HEK293 (cell line): ENCODE measurements around the gene CENPB.

Experiments used
- CTCF ChIA-PET: fragments of 350-600 bp; formaldehyde crosslinking; extraction: SDS; loops from one replicate; lab custom pipeline; 2021; ENCODE audit warnings: antibody characterized with exemption; lab: Yijun Ruan, JAX
- POLR2A ChIA-PET: fragments of 300-600 bp; formaldehyde crosslinking; extraction: SDS; loops from one replicate; lab custom pipeline; 2020; ENCODE audit warnings: antibody characterized with exemption, inconsistent platforms; lab: Yijun Ruan, JAX
- H3K27ac ChIP-seq: fragments of 200-500 bp; sonication (Bioruptor generic); 2 replicates; pipeline ENCODE4 v1.5.1; 2014; ENCODE audit warnings: low read depth, low read length, control low read depth, inconsistent platforms; ENCODE audit errors: extremely low read depth
- H3K36me3 ChIP-seq, 2 experiments: fragments of 200-500 bp in 1 of 2; sonication (Bioruptor generic) in 1 of 2; 1 replicate in 1 of 2; 2 replicates in 1 of 2; pipeline ENCODE4 v1.5.1; 2014 to 2017; ENCODE audit warnings: inconsistent platforms in 2 of 2, low read length in 2 of 2; ENCODE audit not compliant: control insufficient read depth in 2 of 2, insufficient read depth in 1 of 2
- H3K4me1 ChIP-seq: fragments of 200-500 bp; sonication (Bioruptor generic); 2 replicates; pipeline ENCODE4 v1.5.1; 2014; ENCODE audit warnings: mild to moderate bottlenecking, low read length, inconsistent platforms; ENCODE audit not compliant: control insufficient read depth, insufficient read depth
- H3K4me3 ChIP-seq: 2 replicates; pipeline ENCODE4 v1.5.1; 2011; ENCODE audit warnings: low read depth, mild to moderate bottlenecking, control low read depth, low read length, moderate library complexity
- H3K9me3 ChIP-seq: fragments of 200-500 bp; sonication (Bioruptor generic); 2 replicates; pipeline ENCODE4 v1.5.1; 2014; ENCODE audit warnings: low read depth, low read length, inconsistent platforms; ENCODE audit not compliant: control insufficient read depth, insufficient read depth
- GLIS1 ChIP-seq: fragments of 450-650 bp; formaldehyde crosslinking; IDR thresholded peaks from 2 replicates; pipeline ENCODE4 v1.5.1; 2016; ENCODE audit warnings: missing biosample characterization, missing genetic modification characterization
- KLF9 ChIP-seq: fragments of 450-650 bp; formaldehyde crosslinking; IDR thresholded peaks from 2 replicates; pipeline ENCODE4 v1.5.1; 2016; ENCODE audit warnings: missing biosample characterization, missing genetic modification characterization, low read depth
- SCRT2 ChIP-seq: fragments of 450-650 bp; formaldehyde crosslinking; IDR thresholded peaks from 2 replicates; pipeline ENCODE4 v1.5.1; 2016; ENCODE audit warnings: missing biosample characterization, missing genetic modification characterization
- TCF7L2 ChIP-seq: IDR thresholded peaks from 2 replicates; pipeline ENCODE4 v1.6.1; 2011; ENCODE audit warnings: low read depth, mild to moderate bottlenecking, inconsistent platforms, low read length, moderate library complexity, borderline replicate concordance
- ZBTB17 ChIP-seq: fragments of 450-650 bp; formaldehyde crosslinking; IDR thresholded peaks from 2 replicates; pipeline ENCODE4 v1.5.1; 2016; ENCODE audit warnings: missing biosample characterization, missing genetic modification characterization
- ZFHX2 ChIP-seq: fragments of 450-650 bp; formaldehyde crosslinking; conservative IDR thresholded peaks from 2 replicates; pipeline ENCODE4 v1.5.1; 2016; ENCODE audit warnings: missing biosample characterization, missing genetic modification characterization
- ZFP37 ChIP-seq: fragments of 450-650 bp; formaldehyde crosslinking; IDR thresholded peaks from 2 replicates; pipeline ENCODE4 v1.5.1; 2016; ENCODE audit warnings: missing biosample characterization, missing genetic modification characterization
- ZNF341 ChIP-seq: fragments of 450-650 bp; formaldehyde crosslinking; IDR thresholded peaks from 2 replicates; pipeline ENCODE4; 2016; ENCODE audit warnings: low read depth, missing biosample characterization, missing genetic modification characterization
- ZNF416 ChIP-seq: fragments of 450-650 bp; formaldehyde crosslinking; IDR thresholded peaks from 2 replicates; pipeline ENCODE4 v1.5.1; 2016; ENCODE audit warnings: missing biosample characterization, missing genetic modification characterization
- ZNF521 ChIP-seq: fragments of 450-650 bp; formaldehyde crosslinking; IDR thresholded peaks from 2 replicates; pipeline ENCODE4 v1.5.1; 2017; ENCODE audit warnings: missing biosample characterization, mild to moderate bottlenecking, missing genetic modification characterization
- ZNF530 ChIP-seq: fragments of 450-650 bp; formaldehyde crosslinking; IDR thresholded peaks from 2 replicates; pipeline ENCODE4 v1.5.1; 2016; ENCODE audit warnings: low read depth, missing biosample characterization, missing genetic modification characterization
- ZNF610 ChIP-seq: fragments of 450-650 bp; formaldehyde crosslinking; IDR thresholded peaks from 2 replicates; pipeline ENCODE4 v1.5.1; 2016; ENCODE audit warnings: missing biosample characterization, missing genetic modification characterization, borderline replicate concordance
- ZNF747 ChIP-seq: fragments of 450-650 bp; formaldehyde crosslinking; IDR thresholded peaks from 2 replicates; pipeline ENCODE4 v1.5.1; 2016; ENCODE audit warnings: missing biosample characterization, missing genetic modification characterization
- ZNF776 ChIP-seq: fragments of 450-650 bp; formaldehyde crosslinking; IDR thresholded peaks from 2 replicates; pipeline ENCODE4 v1.5.0; 2017; ENCODE audit warnings: missing biosample characterization, missing genetic modification characterization, borderline replicate concordance
- ZSCAN30 ChIP-seq: fragments of 450-650 bp; IDR thresholded peaks from 2 replicates; pipeline ENCODE4 v1.5.1; 2018; ENCODE audit warnings: missing biosample characterization, mild to moderate bottlenecking, missing genetic modification characterization, moderate library complexity
- TF ChIP-seq, protein P1 (sequence below): fragments of 450-650 bp; formaldehyde crosslinking; IDR thresholded peaks from 2 replicates; pipeline ENCODE4 v1.5.1; 2016; ENCODE audit warnings: missing biosample characterization, missing genetic modification characterization
- TF ChIP-seq, protein P2 (sequence below): fragments of 450-650 bp; formaldehyde crosslinking; IDR thresholded peaks from 2 replicates; pipeline ENCODE4 v1.5.1; 2016; ENCODE audit warnings: missing biosample characterization, missing genetic modification characterization
- TF ChIP-seq, protein P3 (sequence below): fragments of 450-650 bp; formaldehyde crosslinking; IDR thresholded peaks from 2 replicates; pipeline ENCODE4 v1.5.1; 2017; ENCODE audit warnings: missing biosample characterization, missing genetic modification characterization
- TF ChIP-seq, protein P4 (sequence below): fragments of 450-650 bp; formaldehyde crosslinking; IDR thresholded peaks from 2 replicates; pipeline ENCODE4 v1.5.1; 2016; ENCODE audit warnings: missing biosample characterization, missing genetic modification characterization
- TF ChIP-seq, protein P5 (sequence below): fragments of 450-650 bp; formaldehyde crosslinking; optimal IDR thresholded peaks from 2 replicates; pipeline ENCODE3; 2016; ENCODE audit warnings: missing biosample characterization, mild to moderate bottlenecking, missing genetic modification characterization

Gene CENPB

DNA sequence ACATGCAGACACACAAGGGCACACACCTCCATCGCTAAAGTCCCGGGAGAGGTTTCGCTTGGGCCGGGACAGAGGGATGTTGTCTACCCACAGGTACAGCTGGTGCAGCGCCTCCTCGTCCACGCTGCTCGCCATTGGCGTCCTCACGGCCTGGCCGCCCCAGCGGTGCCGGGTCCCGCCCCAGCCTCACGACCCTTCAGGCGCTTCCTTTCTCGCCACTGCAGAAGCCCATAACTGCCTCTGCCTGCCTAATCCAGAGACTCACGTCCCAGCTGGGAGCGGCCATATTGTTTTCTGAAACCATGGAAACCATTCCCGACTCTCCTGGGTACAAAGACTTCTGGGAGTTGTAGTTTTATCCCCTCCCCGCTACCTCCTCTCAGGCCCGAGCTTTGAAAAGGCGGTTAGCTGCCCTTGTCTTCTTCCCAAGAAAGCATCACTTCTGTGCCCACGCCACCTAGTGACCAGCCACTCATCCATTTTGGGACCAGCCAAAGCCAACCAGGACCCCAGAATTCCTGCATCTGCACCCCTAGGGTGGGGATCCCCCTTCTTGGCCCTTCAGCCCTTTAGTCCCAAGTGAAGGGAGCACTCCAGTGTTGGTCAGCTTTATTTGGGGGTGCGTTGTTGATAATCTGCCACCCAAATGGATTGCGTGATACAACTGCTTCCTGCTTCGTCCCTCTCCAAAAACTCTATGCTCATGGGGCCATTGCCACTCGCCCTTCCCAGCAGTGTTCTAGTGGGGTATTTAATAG is 5.2 kb downstream of the CENPB start, which contains the start of gene SPEF1 (continued):
- TF ChIP-seq, protein P1, sequence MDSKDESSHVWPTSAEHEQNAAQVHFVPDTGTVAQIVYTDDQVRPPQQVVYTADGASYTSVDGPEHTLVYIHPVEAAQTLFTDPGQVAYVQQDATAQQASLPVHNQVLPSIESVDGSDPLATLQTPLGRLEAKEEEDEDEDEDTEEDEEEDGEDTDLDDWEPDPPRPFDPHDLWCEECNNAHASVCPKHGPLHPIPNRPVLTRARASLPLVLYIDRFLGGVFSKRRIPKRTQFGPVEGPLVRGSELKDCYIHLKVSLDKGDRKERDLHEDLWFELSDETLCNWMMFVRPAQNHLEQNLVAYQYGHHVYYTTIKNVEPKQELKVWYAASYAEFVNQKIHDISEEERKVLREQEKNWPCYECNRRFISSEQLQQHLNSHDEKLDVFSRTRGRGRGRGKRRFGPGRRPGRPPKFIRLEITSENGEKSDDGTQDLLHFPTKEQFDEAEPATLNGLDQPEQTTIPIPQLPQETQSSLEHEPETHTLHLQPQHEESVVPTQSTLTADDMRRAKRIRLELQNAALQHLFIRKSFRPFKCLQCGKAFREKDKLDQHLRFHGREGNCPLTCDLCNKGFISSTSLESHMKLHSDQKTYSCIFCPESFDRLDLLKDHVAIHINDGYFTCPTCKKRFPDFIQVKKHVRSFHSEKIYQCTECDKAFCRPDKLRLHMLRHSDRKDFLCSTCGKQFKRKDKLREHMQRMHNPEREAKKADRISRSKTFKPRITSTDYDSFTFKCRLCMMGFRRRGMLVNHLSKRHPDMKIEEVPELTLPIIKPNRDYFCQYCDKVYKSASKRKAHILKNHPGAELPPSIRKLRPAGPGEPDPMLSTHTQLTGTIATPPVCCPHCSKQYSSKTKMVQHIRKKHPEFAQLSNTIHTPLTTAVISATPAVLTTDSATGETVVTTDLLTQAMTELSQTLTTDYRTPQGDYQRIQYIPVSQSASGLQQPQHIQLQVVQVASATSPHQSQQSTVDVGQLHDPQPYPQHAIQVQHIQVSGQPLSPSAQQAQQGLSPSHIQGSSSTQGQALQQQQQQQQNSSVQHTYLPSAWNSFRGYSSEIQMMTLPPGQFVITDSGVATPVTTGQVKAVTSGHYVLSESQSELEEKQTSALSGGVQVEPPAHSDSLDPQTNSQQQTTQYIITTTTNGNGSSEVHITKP (tag by site-specific recombination), result peak; percentile 23; the same call in 1 of the 2 replicates
- TF ChIP-seq, protein P2, sequence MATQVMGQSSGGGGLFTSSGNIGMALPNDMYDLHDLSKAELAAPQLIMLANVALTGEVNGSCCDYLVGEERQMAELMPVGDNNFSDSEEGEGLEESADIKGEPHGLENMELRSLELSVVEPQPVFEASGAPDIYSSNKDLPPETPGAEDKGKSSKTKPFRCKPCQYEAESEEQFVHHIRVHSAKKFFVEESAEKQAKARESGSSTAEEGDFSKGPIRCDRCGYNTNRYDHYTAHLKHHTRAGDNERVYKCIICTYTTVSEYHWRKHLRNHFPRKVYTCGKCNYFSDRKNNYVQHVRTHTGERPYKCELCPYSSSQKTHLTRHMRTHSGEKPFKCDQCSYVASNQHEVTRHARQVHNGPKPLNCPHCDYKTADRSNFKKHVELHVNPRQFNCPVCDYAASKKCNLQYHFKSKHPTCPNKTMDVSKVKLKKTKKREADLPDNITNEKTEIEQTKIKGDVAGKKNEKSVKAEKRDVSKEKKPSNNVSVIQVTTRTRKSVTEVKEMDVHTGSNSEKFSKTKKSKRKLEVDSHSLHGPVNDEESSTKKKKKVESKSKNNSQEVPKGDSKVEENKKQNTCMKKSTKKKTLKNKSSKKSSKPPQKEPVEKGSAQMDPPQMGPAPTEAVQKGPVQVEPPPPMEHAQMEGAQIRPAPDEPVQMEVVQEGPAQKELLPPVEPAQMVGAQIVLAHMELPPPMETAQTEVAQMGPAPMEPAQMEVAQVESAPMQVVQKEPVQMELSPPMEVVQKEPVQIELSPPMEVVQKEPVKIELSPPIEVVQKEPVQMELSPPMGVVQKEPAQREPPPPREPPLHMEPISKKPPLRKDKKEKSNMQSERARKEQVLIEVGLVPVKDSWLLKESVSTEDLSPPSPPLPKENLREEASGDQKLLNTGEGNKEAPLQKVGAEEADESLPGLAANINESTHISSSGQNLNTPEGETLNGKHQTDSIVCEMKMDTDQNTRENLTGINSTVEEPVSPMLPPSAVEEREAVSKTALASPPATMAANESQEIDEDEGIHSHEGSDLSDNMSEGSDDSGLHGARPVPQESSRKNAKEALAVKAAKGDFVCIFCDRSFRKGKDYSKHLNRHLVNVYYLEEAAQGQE (tag by site-specific recombination), result no peak
- TF ChIP-seq, protein P3, sequence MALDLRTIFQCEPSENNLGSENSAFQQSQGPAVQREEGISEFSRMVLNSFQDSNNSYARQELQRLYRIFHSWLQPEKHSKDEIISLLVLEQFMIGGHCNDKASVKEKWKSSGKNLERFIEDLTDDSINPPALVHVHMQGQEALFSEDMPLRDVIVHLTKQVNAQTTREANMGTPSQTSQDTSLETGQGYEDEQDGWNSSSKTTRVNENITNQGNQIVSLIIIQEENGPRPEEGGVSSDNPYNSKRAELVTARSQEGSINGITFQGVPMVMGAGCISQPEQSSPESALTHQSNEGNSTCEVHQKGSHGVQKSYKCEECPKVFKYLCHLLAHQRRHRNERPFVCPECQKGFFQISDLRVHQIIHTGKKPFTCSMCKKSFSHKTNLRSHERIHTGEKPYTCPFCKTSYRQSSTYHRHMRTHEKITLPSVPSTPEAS, result 0 out of 2 replicates have a peak, but pooled peaks have one; percentile 24
- peak; percentile 63 for TF ChIP-seq ZSCAN30 (tag by site-specific recombination)
- no peak for TF ChIP-seq TCF7L2

DNA sequence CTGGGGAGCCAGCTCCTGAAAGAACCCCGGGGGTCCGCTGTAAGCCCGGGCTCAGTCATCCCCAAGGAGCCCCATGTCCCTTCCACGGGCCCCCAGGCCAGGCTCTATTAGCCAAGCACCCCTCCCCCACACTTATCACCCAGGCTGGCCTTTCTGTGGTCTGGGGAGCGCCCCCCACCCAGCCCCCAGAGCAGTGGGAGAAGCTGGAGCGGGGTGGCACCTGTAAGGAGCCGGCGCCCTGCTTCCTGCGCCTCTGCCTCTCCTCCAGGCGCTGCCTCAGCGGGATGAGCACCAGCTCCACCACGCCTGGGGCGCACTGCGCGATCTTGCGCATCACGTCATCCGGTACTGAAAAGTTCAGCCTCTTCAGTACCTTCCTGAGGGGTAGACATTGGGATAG is 7.6 kb downstream of the CENPB start:
- no peak overlapping the region for H3K4me3 ChIP-seq

DNA sequence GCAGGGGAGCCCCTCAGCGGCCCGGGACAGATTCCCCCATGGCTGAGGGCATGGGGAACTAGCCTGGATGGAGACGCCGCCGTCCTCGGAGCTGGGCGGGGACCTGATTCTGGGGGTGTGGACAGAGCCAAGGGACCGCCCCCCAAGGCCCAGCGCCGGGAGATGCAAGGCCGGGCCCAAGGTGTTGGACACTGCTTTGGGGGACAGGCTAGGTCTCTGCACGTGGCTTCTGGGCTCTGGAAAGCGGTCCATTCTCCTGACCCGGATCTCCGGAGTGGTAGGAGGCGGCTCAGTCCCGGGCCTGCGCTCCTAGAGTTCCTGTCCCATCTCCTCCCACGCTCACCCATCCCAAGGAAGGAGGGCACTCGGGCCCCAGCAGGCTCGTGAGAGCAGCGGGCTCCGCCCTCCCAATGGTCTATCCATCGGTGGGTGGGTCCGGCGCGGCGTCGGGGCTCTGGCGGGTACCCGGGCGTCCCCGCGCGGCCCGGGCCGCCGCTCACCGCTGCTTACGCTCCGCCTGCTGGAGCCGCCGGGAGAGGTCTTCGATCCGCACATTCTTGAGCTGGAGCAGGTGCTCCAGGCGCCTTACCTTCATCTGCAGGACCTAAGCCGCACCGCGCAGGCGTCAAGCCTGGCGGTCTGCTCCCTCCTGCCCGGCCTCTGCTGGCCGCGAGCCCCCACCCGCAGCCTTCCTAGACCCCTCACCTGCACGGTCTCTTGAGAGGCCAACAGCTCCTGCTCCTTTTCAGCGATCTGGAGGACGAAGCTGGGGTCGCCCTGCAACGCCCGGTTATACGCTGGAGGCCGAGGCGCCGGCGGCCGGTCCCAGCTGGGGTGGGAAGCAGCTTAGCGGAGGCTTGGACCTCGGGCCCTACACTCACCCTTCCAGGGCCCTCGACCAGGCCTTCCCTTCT is 8.6 kb downstream of the CENPB start:
- peak overlapping the region; percentile 25 for H3K4me3 ChIP-seq
- H3K36me3 ChIP-seq, result no peaks in the 10 kb centered on the region; a peak in 1 of 3 replicates
- no peaks in the 10 kb centered on the region for H3K4me1 ChIP-seq
- no peak overlapping the region for H3K27ac ChIP-seq
- POLR2A ChIA-PET, result interaction anchor here (1.1 to 2.9 kb wide), 4 partner anchors 10 to 27 kb away, joined by 3 to 36 read pairs (median 4); partner anchors contain the start of genes ADISSP and CDC25B
- CTCF ChIA-PET, result interaction anchor here (0.6 to 2.9 kb wide), 7 partner anchors 10 to 214 kb away, joined by 3 to 12 read pairs (median 4); partner anchors contain the start of gene ADISSP
- no peaks in the 10 kb centered on the region for H3K9me3 ChIP-seq
- TF ChIP-seq KLF9 (tag by site-specific recombination), result 0 out of 2 replicates have a peak, but pooled peaks have one; percentile 25
- no peak for TF ChIP-seq ZNF416 (tag by site-specific recombination)
- peak; percentile 52 for TF ChIP-seq ZFHX2 (tag by site-specific recombination)
- peak; percentile 39 for TF ChIP-seq ZNF341 (tag by site-specific recombination)
- no peak for TF ChIP-seq ZNF530 (tag by site-specific recombination)
- TF ChIP-seq, protein P4, sequence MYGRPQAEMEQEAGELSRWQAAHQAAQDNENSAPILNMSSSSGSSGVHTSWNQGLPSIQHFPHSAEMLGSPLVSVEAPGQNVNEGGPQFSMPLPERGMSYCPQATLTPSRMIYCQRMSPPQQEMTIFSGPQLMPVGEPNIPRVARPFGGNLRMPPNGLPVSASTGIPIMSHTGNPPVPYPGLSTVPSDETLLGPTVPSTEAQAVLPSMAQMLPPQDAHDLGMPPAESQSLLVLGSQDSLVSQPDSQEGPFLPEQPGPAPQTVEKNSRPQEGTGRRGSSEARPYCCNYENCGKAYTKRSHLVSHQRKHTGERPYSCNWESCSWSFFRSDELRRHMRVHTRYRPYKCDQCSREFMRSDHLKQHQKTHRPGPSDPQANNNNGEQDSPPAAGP (tag by site-specific recombination), result no peak
- TF ChIP-seq, protein P5, sequence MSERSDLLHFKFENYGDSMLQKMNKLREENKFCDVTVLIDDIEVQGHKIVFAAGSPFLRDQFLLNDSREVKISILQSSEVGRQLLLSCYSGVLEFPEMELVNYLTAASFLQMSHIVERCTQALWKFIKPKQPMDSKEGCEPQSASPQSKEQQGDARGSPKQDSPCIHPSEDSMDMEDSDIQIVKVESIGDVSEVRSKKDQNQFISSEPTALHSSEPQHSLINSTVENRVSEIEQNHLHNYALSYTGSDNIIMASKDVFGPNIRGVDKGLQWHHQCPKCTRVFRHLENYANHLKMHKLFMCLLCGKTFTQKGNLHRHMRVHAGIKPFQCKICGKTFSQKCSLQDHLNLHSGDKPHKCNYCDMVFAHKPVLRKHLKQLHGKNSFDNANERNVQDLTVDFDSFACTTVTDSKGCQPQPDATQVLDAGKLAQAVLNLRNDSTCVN (tag by site-specific recombination), result peak; percentile 65
- TF ChIP-seq ZNF776 (tag by site-specific recombination), result no peak
- TF ChIP-seq GLIS1 (tag by site-specific recombination), result peak; percentile 26; the same call in 1 of the 2 replicates

More for the DNA sequence above, 7.6 kb downstream of the CENPB start:
- POLR2A ChIA-PET, result interaction anchor here (1.1 to 2.9 kb wide), 3 partner anchors 11 to 17 kb away, joined by 4 to 36 read pairs (median 5); partner anchors contain the start of genes ADISSP and CDC25B
- CTCF ChIA-PET, result interaction anchor here (0.6 to 2.9 kb wide), 8 partner anchors 9 to 215 kb away, joined by 3 to 12 read pairs (median 4); partner anchors contain the start of genes ADAM33, ADISSP and AP5S1
- peaks cover 0 to 4% of the 10 kb centered on the region in 2 experiments; a peak in 2 of 3 replicates for H3K36me3 ChIP-seq
- 0 out of 2 replicates have a peak, but pooled peaks cover 2% of the 10 kb centered on the region for H3K4me1 ChIP-seq
- no peak overlapping the region for H3K27ac ChIP-seq
- TF ChIP-seq ZFP37 (tag by site-specific recombination) (no peak), SCRT2 (no peak), ZNF747 (no peak), ZNF521 (tag by site-specific recombination) (no peak), ZNF610 (tag by site-specific recombination) (no peak), ZBTB17 (tag by site-specific recombination) (no peak)
- no peaks in the 10 kb centered on the region for H3K9me3 ChIP-seq
